ENCODE data around the gene ZNF503. TPM values are rescaled to one million over a fixed set of nuclear protein-coding genes. Genes with fewer than 3 reads are reported as not detected.

ZNF503 gene
- total and polyA plus RNA-seq, 8 donors = 13.8 to 41.2 (median 23.4) TPM

DNA sequence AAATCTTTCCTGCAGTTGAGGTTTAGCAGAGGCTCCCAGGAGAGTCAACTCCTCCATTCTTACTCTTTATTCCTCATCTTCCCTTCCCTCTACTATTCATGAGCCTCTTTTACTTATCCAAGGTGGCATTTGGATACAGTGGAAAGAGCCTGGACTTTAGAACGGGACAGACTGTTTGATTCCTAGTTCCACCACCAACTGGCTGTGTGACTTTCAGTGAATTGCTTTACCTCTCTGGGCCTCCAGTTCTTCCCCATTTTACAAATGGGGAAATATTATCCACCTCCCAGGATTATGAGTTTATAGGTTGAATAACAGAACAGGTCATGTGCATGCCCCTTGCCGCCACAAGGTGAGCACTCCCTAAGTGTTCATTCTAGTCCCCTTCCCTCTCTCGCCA is 49.9 kb downstream of the ZNF503 start:
- FAIRE-seq = no peak
- no peaks in the 10 kb centered on the region for H3K4me1 ChIP-seq
- H3K27ac ChIP-seq = no peak overlapping the region
- intact Hi-C loops (cut with DNase I) = no loop called here
- no peak for TF ChIP-seq CTCF (IDR thresholded peaks at IDR 0.05)
- H3K27me3 ChIP-seq = no peaks in the 10 kb centered on the region
- H3K9me3 ChIP-seq = no peaks in the 10 kb centered on the region
- no peak for ATAC-seq
- 94 to 97% methylated on average over 3 of the region's 3 CpGs for WGBS, 2 donors
- DNase-seq = no peak
- no peak overlapping the region for H3K4me3 ChIP-seq
- no peaks in the 10 kb centered on the region for H3K36me3 ChIP-seq

DNA sequence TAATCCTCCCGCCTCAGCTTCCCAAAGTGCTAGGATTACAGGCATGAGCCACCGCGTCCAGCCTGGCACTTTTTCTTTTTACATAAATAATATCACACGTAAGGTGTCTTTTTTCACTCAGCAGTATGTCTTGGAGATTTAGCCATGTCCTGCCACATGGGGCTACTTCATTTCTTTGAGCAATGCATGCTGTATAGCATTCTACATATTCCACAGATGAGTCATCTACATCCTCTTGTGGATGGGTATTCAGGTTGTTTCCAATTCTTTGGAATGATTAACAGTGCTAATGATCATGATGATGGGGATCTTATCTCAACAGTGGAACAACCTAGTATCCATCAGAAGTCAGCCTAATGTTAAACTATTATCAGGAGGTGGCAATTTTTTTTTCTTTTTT is 50.8 kb downstream of the ZNF503 start:
- Histone ChIP-seq H3K36me3 (no peaks in the 10 kb centered on the region), H3K4me1 (no peaks in the 10 kb centered on the region), H3K27me3 (no peaks in the 10 kb centered on the region), H3K27ac (no peak overlapping the region), H3K9me3 (no peaks in the 10 kb centered on the region), H3K4me3 (no peak overlapping the region)
- 93 to 95% methylated on average over 4 of the region's 4 CpGs for WGBS, 2 donors
- no peak for FAIRE-seq
- no peak for DNase-seq
- TF ChIP-seq CTCF (IDR thresholded peaks at IDR 0.05) = no peak
- peak in 1 of 4 donors; percentile 27 for ATAC-seq
- intact Hi-C loops (cut with DNase I) = no loop called here

Other genes with a start within 250 kb of the ZNF503 start
- gene VDAC2, start 191.0 kb downstream of the ZNF503 start, total RNA-seq = 100 to 1,000 TPM in 3 of 6 donors, 10 to 100 TPM in 3; 79.4 to 113 (median 96.4) TPM
- 10 to 100 TPM; 56.6 to 81.9 TPM for gene VDAC2, start 191.0 kb downstream of the ZNF503 start, polyA plus RNA-seq
- gene COMTD1, start 165.8 kb downstream of the ZNF503 start, total RNA-seq = 10 to 100 TPM; 54.1 to 99.4 (median 64.0) TPM
- 100 to 1,000 TPM; 153 to 318 TPM for gene COMTD1, start 165.8 kb downstream of the ZNF503 start, polyA plus RNA-seq
- gene LRMDA, start 29.9 kb upstream of the ZNF503 start, total RNA-seq = 10 to 100 TPM in 5 of 6 donors, 1 to 10 TPM in 1; 4.6 to 21.2 (median 13.4) TPM
- 10 to 100 TPM; 11.9 to 15.0 TPM for gene LRMDA, start 29.9 kb upstream of the ZNF503 start, polyA plus RNA-seq

All from pancreas (tissue), 10 donors.